ENCODE measurements around the gene NAA11.

NAA11 gene

DNA sequence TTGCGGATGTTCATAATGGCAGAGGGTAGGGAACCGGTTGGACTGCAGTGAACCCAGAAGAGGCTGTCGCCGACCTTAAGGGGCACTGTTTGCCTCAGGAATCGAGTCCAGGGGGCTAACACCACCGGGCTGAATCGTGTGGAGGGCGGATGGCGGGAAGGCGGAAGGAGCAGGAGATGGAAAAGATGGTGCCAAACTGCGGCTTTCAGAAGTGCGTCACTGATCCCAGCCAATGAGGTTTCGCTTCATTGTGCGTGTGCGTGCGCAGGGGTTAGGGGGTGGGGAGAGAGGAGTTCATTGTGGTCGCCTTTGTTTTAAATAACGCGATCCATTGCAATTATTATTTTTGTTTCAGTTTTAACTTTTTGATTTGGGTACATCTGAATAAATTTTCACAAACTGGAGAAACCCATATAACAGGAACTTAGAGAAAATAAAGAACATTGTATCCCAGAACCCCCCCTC, at the start of gene NAA11:
Gene NAA11, minus strand, starts transcription at position 198 of the 465 bp plus-strand sequence. Its CDS starts 184 bp downstream, at position 14.
- no peak for DNase-seq (ENCODE audit: extremely low read depth, insufficient read length)
- no peaks in the 10 kb centered on the region for H3K36me3 ChIP-seq (ENCODE audit: control insufficient read depth, insufficient read depth, low read length)
- no peak within 1 kb of the TSS for H3K4me3 ChIP-seq (replicated peaks; ENCODE audit: low read depth, low read length)
- TF ChIP-seq, protein P1, sequence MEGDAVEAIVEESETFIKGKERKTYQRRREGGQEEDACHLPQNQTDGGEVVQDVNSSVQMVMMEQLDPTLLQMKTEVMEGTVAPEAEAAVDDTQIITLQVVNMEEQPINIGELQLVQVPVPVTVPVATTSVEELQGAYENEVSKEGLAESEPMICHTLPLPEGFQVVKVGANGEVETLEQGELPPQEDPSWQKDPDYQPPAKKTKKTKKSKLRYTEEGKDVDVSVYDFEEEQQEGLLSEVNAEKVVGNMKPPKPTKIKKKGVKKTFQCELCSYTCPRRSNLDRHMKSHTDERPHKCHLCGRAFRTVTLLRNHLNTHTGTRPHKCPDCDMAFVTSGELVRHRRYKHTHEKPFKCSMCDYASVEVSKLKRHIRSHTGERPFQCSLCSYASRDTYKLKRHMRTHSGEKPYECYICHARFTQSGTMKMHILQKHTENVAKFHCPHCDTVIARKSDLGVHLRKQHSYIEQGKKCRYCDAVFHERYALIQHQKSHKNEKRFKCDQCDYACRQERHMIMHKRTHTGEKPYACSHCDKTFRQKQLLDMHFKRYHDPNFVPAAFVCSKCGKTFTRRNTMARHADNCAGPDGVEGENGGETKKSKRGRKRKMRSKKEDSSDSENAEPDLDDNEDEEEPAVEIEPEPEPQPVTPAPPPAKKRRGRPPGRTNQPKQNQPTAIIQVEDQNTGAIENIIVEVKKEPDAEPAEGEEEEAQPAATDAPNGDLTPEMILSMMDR (IDR thresholded peaks at IDR 0.05; ENCODE audit: insufficient read depth, low read length, poor library complexity, severe bottlenecking): no peak
- no peaks in the 10 kb centered on the region for H3K27me3 ChIP-seq (replicated peaks; ENCODE audit: control insufficient read depth, insufficient read depth, low read length)

DNA sequence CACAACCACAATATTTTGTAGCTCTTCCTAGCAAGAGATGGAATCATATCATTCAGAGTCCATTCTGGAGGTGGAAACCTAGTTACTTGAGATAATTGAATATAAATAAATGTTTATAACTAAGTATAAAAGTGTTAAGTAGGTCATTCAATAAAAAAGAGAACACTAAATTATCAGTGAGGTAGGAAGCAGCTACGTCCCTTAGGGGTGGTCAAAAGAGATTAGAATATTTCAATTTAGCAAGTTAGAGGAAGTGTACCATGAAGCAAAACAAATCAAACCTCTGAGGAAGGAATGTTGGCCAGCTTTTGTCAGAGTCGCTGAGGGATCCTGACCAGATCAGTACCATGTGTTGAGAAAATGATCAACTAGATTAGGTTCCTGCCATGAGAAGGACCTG, 44.2 kb upstream of the NAA11 start:
- Histone ChIP-seq H3K4me3 (replicated peaks; ENCODE audit: low read depth, low read length) (no peak overlapping the region), H3K36me3 (ENCODE audit: control insufficient read depth, insufficient read depth, low read length) (no peaks in the 10 kb centered on the region), H3K27me3 (replicated peaks; ENCODE audit: control insufficient read depth, insufficient read depth, low read length) (no peaks in the 10 kb centered on the region)
- DNase-seq (ENCODE audit: extremely low read depth, insufficient read length): no peak
- TF ChIP-seq, protein P1 (IDR thresholded peaks at IDR 0.05; ENCODE audit: insufficient read depth, low read length, poor library complexity, severe bottlenecking): no peak

DNA sequence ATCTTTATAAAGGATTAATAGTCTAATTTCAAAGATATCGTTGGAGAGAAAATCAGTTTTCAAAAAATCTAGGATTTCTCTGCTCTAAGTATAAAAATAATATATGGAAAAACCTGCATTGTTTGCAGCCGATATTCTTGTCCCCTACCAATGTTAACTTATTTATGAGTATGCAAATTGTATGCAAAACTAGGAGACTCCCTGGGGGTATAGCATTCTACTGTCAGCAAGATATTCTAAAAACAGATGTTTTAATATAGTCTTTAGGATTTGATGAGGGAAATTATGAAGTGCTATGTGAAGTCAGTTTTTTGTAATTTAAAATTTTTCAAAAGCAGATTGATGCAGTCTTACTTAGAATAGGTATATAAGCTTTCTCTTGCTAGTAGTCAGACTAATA, 41.2 kb upstream of the NAA11 start:
- no peaks in the 10 kb centered on the region for H3K27me3 ChIP-seq (replicated peaks; ENCODE audit: control insufficient read depth, insufficient read depth, low read length)
- no peaks in the 10 kb centered on the region for H3K36me3 ChIP-seq (ENCODE audit: control insufficient read depth, insufficient read depth, low read length)
- no peak overlapping the region for H3K4me3 ChIP-seq (replicated peaks; ENCODE audit: low read depth, low read length)
- TF ChIP-seq, protein P1 (IDR thresholded peaks at IDR 0.05; ENCODE audit: insufficient read depth, low read length, poor library complexity, severe bottlenecking): no peak
- no peak for DNase-seq (ENCODE audit: extremely low read depth, insufficient read length)

DNA sequence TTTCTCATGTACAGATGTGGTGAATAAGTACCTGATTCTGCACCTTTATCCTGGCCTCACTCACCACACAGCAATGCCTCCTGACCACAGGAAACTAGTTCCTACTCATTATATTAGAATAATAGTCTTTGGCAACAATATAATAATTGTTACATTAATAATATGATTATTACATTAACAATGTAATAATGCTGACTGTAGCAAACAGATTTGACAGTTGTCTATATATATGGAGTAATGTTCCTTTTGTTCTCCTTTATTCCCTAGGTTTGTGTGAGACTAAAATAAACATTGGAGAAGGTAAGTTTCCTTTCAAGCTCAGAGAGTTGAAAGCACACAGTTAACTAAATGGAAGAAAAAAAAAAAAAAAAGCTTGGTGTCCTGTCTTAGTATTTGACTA, 40.6 kb upstream of the NAA11 start:
- Histone ChIP-seq H3K4me3 (replicated peaks; ENCODE audit: low read depth, low read length) (no peak overlapping the region), H3K27me3 (replicated peaks; ENCODE audit: control insufficient read depth, insufficient read depth, low read length) (no peaks in the 10 kb centered on the region), H3K36me3 (ENCODE audit: control insufficient read depth, insufficient read depth, low read length) (no peaks in the 10 kb centered on the region)
- TF ChIP-seq, protein P1 (IDR thresholded peaks at IDR 0.05; ENCODE audit: insufficient read depth, low read length, poor library complexity, severe bottlenecking): no peak
- no peak for DNase-seq (ENCODE audit: extremely low read depth, insufficient read length)

DNA sequence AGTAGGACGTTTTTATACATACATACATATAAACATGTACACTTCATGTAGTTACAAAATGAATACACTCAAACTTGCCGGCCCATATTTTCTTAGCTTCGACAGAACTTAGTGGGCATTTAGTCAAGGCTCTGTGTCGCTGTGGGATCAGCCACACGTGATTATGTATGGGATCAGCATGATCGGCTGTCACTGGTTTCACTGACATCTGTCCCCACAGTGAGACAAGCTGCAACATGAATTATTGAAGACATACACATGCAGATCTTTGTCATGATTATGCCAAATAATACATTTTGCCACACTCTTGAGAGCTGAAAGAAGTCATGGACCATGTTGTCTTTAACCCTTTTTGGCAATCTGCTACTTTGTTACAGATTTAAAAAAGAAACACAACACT, 38.2 kb upstream of the NAA11 start:
- TF ChIP-seq, protein P1 (IDR thresholded peaks at IDR 0.05; ENCODE audit: insufficient read depth, low read length, poor library complexity, severe bottlenecking): no peak
- DNase-seq (ENCODE audit: extremely low read depth, insufficient read length): no peak
- no peaks in the 10 kb centered on the region for H3K27me3 ChIP-seq (replicated peaks; ENCODE audit: control insufficient read depth, insufficient read depth, low read length)
- no peaks in the 10 kb centered on the region for H3K36me3 ChIP-seq (ENCODE audit: control insufficient read depth, insufficient read depth, low read length)
- H3K4me3 ChIP-seq (replicated peaks; ENCODE audit: low read depth, low read length): no peak overlapping the region

DNA sequence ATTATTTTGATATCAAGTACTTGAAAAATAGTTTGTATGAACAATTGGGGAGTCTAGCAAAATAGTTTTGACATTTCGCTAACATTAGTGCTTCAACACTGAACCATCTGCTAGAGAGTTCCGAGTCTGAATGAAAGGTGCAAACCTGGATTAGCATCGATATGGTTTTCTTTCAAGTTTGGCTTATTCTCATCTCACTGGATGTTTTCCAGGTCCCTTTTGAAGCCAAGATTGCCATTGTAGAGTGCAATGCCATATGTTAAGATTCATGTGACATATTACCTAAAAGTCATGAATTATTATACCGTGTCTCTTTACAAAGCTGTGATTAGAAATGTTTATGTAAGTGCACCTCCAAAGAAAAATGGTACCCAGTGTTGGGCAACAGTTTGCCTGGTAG, 36.8 kb upstream of the NAA11 start:
- no peak overlapping the region for H3K4me3 ChIP-seq (replicated peaks; ENCODE audit: low read depth, low read length)
- no peak for DNase-seq (ENCODE audit: extremely low read depth, insufficient read length)
- H3K36me3 ChIP-seq (ENCODE audit: control insufficient read depth, insufficient read depth, low read length): no peaks in the 10 kb centered on the region
- no peaks in the 10 kb centered on the region for H3K27me3 ChIP-seq (replicated peaks; ENCODE audit: control insufficient read depth, insufficient read depth, low read length)
- TF ChIP-seq, protein P1 (IDR thresholded peaks at IDR 0.05; ENCODE audit: insufficient read depth, low read length, poor library complexity, severe bottlenecking): no peak

Data from GM06990 (cell line).